Right renal cortex interstitium (tissue), 3 donors: Measurements from ENCODE around the gene IL1RAPL1. TPM values are rescaled to one million over a fixed set of nuclear protein-coding genes. Genes with fewer than 3 reads are reported as not detected.

Experiments used
- DNase-seq, 3 donors: peaks; one replicate each; pipeline ENCODE4 v3.0.0-alpha.2; 2013; ENCODE audit warnings: low read depth in 3 of 3, low spot score in 2 of 3
- polyA plus RNA-seq, 3 donors: library from polyadenylated mRNA; unstranded; fragments of 120-200 nt; gene quantifications; one replicate each; pipeline ENCODE4 v1.2.1, GENCODE V29; 2013; ENCODE audit not compliant: insufficient read length in 3 of 3

IL1RAPL1 gene
- polyA plus RNA-seq, 3 donors = 2.3 to 3.6 (median 2.7) TPM

- DNase-seq = no peak
Measured at GRCh38 chrX:29841750-29842149, 1254.5 kb downstream of the IL1RAPL1 start.

GRCh38 chrX:29842552-29842951, 1255.3 kb downstream of the IL1RAPL1 start:
- no peak for DNase-seq

DNA sequence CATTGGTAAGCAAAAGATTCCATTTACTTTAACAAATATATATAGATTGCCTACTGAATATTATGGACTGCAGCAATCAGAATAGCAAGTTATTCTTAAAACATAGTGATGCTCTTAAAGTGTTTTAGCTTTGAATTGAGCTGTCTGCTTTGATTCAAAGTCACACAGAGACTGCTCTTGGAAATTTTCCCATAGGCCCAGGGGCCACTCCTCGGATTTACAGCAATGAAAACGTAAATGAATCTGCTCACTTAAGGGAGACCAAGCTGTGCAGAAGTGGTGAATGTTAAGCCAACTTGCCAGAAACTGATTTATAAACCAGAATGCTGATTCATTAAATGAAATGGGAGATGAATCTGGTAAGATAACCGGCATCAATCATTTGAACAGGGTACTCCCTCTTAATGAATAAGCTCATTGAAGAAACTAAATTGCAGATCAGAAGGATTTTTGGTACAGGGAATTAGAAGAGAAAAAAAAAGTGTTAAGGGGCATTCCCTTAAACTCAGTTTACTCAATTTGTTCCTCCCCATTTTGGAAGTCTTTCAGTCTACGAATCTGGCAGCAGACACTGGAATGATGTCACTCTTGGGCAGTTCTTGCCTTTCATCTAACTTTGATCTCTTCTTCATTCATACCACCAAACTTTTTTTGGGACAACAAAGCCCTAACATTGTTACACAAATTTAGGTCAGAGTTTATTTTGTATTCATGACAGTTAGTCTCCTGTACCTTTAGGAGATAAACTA, 1264.8 kb downstream of the IL1RAPL1 start:
- DNase-seq = no peak

GRCh38 chrX:29852767-29853166, 1265.5 kb downstream of the IL1RAPL1 start:
- no peak for DNase-seq

DNA sequence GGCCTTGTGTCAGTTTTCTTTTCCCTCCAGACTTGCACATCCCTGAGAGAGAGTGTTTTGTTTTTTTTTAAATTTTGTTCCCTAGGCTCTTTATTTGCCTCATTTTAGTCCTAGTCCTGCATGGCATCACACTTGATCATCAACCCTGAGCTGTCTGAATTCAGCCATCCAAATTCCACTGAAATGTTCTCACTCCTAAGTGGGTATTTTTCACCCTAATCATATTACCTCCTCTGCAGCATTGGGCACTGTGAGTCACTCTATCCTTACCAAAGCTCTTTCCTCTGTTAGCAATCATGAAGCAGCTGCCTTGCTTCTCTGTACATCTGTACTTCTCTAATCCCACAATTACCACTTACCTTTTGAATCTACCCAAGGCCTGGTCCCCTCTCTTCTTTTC, 1271.5 kb downstream of the IL1RAPL1 start:
- DNase-seq = no peak

DNA sequence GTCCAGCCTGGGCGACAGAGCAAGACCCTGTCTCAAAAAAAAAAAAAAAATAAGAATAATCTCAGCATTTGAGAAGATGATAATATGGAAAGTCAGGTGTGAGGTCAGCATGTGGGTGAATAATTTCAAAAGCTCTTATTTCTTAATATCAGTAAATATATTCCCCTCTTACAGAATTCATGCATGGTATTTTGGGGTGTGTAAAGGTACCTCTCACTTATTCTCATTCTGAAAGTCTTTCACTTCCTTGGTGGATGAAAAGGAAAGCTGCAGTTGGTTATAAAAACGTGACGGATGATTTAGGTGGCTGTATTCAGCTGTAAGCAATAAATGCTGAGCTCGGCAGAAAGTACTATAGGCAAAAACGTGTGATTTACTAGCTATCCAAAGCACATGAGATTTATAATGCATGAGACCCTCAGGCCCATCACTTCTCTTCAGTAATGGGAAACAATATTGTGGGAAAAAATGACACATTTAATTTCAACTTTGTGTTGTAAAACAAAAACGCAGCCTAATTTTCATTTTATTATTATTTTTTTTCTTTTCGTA, 1275.0 kb downstream of the IL1RAPL1 start:
- no peak for DNase-seq

GRCh38 chrX:29867971-29868370, 1280.7 kb downstream of the IL1RAPL1 start:
- DNase-seq = no peak

GRCh38 chrX:29869837-29870236, 1282.6 kb downstream of the IL1RAPL1 start:
- DNase-seq = no peak

- no peak for DNase-seq
Measured at GRCh38 chrX:29870608-29871007, 1283.4 kb downstream of the IL1RAPL1 start.

DNA sequence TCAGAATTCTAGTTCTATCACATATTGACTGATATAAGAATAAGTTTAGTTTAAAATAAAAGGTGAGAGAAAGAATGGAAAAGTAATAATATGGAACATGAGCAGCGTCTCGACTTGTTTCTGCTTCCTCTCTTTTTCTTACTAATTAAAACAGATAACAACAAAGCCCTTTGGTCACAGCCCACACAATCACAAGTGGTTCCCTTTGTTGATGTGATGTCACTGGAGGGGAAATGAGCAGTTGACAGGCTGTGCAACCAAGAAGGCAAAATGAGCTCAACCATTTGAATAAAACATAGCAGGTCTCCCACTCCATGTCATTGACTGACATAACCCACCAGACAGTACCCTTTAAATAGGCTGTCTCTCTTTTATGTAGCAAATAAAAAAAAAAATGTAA, 1285.6 kb downstream of the IL1RAPL1 start:
- DNase-seq = no peak

GRCh38 chrX:29876733-29877132, 1289.5 kb downstream of the IL1RAPL1 start:
- no peak for DNase-seq

DNA sequence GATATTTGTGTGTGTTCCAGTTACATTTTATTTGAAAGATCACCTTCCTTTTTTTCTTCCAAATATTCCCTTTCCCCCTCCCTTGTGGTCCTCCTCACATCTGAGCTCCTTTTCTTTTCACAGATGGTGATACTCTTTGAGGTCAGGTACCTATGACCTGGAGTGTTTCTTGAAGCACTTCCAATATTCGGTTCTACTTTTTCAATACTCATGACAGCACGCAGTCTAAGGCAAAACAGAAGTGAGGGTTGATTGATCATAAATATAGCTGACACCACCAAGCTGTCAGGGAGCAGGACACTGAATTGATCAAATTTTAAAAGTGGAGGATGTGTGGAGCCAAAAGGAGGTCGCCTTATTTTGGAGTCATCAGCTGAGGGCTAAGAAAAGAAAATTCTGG, 1293.7 kb downstream of the IL1RAPL1 start:
- no peak for DNase-seq

- no peak for DNase-seq
Measured at GRCh38 chrX:29890004-29890403, 1302.8 kb downstream of the IL1RAPL1 start.

DNA sequence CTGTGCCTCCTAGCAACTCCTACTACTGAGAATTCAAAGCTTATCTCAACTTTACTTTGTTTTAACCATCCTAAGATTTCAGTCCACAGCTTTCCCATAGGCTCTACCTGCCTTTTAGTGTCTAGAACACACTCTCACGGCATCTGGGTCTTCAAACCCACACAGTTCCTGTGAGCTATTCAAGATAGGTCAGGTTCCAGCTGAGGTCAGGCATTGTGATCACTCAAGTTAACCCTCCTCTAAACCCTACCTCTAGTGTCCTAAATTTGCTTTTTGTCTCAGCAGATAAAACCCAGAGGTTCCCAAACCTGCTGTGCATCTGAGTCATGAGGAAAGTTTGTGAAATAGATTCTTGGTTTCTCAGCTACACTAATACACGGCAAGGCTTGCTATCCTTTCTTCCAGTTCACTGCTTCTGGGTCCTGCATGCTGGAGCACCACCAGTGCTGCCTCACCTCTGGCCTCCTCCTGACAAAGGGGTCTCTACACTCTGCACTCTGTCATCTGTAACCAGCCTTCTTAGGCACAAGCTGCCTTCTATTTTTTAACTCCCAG, 1303.5 kb downstream of the IL1RAPL1 start:
- DNase-seq = no peak

DNA sequence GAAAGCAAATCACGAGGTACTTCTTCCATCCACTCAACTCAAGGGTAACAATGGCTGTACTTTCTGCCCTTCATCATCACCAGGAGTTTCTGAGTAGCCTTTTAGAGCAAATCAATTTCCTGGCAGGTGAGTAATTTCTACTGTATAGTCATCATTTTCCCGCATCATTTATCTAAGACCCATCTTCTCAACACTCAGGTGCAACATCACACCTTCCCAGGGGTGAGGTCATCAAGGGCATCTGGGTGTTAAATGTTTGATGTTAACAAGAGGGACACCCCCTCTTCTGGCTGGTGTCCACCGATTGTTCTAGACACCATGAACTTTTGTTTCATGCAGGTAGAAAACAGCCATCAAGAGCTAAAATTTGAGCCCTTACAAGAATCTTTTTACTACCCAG, 1314.8 kb downstream of the IL1RAPL1 start:
- DNase-seq = no peak

- no peak for DNase-seq
Measured at GRCh38 chrX:29903360-29903759, 1316.1 kb downstream of the IL1RAPL1 start.

DNA sequence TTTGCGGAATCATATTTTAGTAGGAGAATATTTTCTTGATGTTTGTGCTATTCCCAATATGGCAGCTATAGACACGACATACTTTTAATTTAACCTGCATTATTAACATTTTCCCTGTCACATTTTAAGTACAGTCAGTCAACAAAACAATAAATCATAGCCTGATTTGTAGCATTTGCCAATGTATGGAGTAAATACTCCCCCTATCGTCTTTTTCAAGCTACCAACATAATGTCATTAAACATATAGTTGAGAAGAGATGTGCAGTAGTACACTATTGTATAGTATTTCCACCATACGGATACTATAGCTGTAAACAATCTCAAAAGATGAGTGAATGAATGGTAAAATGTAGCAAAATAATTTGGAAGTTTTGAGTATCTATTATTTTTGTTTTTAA, 1324.4 kb downstream of the IL1RAPL1 start:
- no peak for DNase-seq

GRCh38 chrX:29913647-29914046, 1326.4 kb downstream of the IL1RAPL1 start:
- no peak for DNase-seq

DNA sequence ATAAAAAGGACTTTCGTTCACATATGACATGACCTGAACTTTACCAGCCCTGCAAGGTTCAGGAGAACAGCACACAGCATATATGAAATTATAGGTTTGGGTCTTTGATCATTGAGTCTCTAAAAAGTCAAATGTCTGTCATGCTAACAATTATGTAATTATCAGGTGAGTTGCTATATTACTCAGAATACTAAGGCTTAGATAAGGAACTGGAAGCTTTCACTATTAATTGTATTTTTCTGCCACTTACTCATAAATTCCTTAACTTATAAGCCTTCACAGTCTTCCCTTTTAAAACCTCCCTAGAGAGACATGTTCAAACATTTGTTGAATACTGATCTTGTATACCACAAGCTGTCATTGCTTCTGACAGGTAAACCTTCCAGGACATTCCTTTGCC, 1335.4 kb downstream of the IL1RAPL1 start:
- no peak for DNase-seq

GRCh38 chrX:29926056-29926455, 1338.8 kb downstream of the IL1RAPL1 start:
- DNase-seq = no peak

DNA sequence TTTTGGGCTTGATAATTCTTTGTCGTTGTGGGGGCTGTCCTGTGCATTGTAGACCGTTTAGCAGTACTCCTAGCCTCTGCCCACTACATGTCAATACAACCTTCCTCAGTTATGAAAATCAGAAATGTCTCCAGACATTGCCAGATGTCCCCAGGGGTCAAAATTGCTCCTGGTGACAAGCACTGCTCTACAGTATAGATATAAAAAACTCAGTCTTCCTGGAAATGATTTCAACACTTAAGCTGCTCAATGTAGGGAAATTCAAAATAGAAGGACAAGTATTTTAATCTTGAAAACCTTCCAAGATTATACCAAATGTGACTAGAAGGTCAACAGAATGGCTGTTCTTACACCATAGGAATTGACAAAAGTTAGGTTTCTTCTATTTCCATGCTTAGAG, 1339.4 kb downstream of the IL1RAPL1 start:
- no peak for DNase-seq

GRCh38 chrX:29935455-29935854, 1348.2 kb downstream of the IL1RAPL1 start:
- DNase-seq = no peak
